Hepatic stellate cell (primary cell): ENCODE measurements around the gene CEACAM7.

ENCODE experiments used
- DNase-seq: peaks from one replicate; pipeline ENCODE4 v3.0.0; 2011; ENCODE audit warnings: low spot score

CEACAM7 gene

GRCh38 chr19:41700381-41701195 lies 12.5 kb upstream of the CEACAM7 start:
- no peak for DNase-seq

GRCh38 chr19:41699968-41700323 lies 11.9 kb upstream of the CEACAM7 start:
- DNase-seq, result no peak

- no peak for DNase-seq
Observed at GRCh38 chr19:41699231-41699967, 11.3 kb upstream of the CEACAM7 start.

GRCh38 chr19:41698746-41699230 lies 10.7 kb upstream of the CEACAM7 start:
- no peak for DNase-seq

GRCh38 chr19:41697198-41697855 lies 9.3 kb upstream of the CEACAM7 start:
- DNase-seq, result no peak

- DNase-seq, result no peak
Observed at GRCh38 chr19:41696402-41697197, 8.5 kb upstream of the CEACAM7 start.

GRCh38 chr19:41695745-41696144 lies 7.7 kb upstream of the CEACAM7 start:
- DNase-seq, result no peak

- no peak for DNase-seq
Observed at GRCh38 chr19:41694831-41695635, 7.0 kb upstream of the CEACAM7 start.

- DNase-seq, result no peak
Observed at GRCh38 chr19:41694196-41694595, 6.1 kb upstream of the CEACAM7 start.

- DNase-seq, result no peak
Observed at GRCh38 chr19:41691268-41691970, 3.3 kb upstream of the CEACAM7 start.

- DNase-seq, result no peak
Observed at GRCh38 chr19:41690801-41691065, 2.7 kb upstream of the CEACAM7 start.

- DNase-seq, result no peak
Observed at GRCh38 chr19:41689993-41690800, 2.1 kb upstream of the CEACAM7 start.

GRCh38 chr19:41688687-41689086 lies 617 bp upstream of the CEACAM7 start:
- no peak for DNase-seq

- DNase-seq, result no peak
Observed at GRCh38 chr19:41687419-41687818, 651 bp downstream of the CEACAM7 start.

GRCh38 chr19:41682437-41682836 lies 5.6 kb downstream of the CEACAM7 start:
- DNase-seq, result no peak

- DNase-seq, result no peak
Observed at GRCh38 chr19:41671486-41671885, 16.6 kb downstream of the CEACAM7 start.

- DNase-seq, result no peak
Observed at GRCh38 chr19:41670755-41671154, 17.3 kb downstream of the CEACAM7 start.

- no peak for DNase-seq
Observed at GRCh38 chr19:41668315-41668714, 19.8 kb downstream of the CEACAM7 start.

GRCh38 chr19:41666075-41666474 lies 22.0 kb downstream of the CEACAM7 start:
- DNase-seq, result no peak

- no peak for DNase-seq
Observed at GRCh38 chr19:41657157-41657556, 30.9 kb downstream of the CEACAM7 start.
